Trophoblast cell (in vitro differentiated cells and primary cell): ENCODE measurements around the gene SETDB2.

Source experiments
- DNase-seq, 2 donors: peaks; one replicate each; pipeline ENCODE4 v3.0.0-alpha.2; 2016
- H2AFZ ChIP-seq: 2 replicates; pipeline ENCODE4 v1.6.1; 2013; ENCODE audit warnings: low read length, moderate library complexity, mild to moderate bottlenecking; ENCODE audit not compliant: insufficient read depth, poor library complexity
- H2AK5ac ChIP-seq: 2 replicates; pipeline ENCODE4 v1.6.1; 2013; ENCODE audit warnings: mild to moderate bottlenecking, low read length
- H2BK120ac ChIP-seq: 2 replicates; pipeline ENCODE4 v1.6.1; 2013; ENCODE audit warnings: low read length, mild to moderate bottlenecking, moderate library complexity; ENCODE audit not compliant: insufficient read depth, poor library complexity
- H2BK12ac ChIP-seq: 2 replicates; pipeline ENCODE4 v1.6.1; 2013; ENCODE audit warnings: mild to moderate bottlenecking, low read length, moderate library complexity
- H2BK5ac ChIP-seq: 2 replicates; pipeline ENCODE4 v1.6.1; 2013; ENCODE audit warnings: low read length, low read depth, moderate library complexity, mild to moderate bottlenecking; ENCODE audit not compliant: poor library complexity
- H3K14ac ChIP-seq: 2 replicates; pipeline ENCODE4 v1.6.1; 2013; ENCODE audit warnings: mild to moderate bottlenecking, low read length
- H3K18ac ChIP-seq: 2 replicates; pipeline ENCODE4 v1.6.1; 2013; ENCODE audit warnings: mild to moderate bottlenecking, low read length
- H3K23ac ChIP-seq: 2 replicates; pipeline ENCODE4 v1.6.1; 2013; ENCODE audit warnings: low read length
- H3K27ac ChIP-seq: 2 replicates; pipeline ENCODE4 v1.5.1; 2013; ENCODE audit warnings: low read depth, mild to moderate bottlenecking, inconsistent platforms, low read length, moderate library complexity
- H3K27me3 ChIP-seq: 2 replicates; pipeline ENCODE4 v1.6.1; 2013; ENCODE audit warnings: inconsistent platforms, mild to moderate bottlenecking, low read length, moderate library complexity; ENCODE audit not compliant: insufficient read depth
- H3K36me3 ChIP-seq, 2 experiments: 1 replicate in 1 of 2; 2 replicates in 1 of 2; pipeline ENCODE4 v1.6.1; 2013; ENCODE audit warnings: low read length in 2 of 2, mild to moderate bottlenecking in 2 of 2, moderate library complexity in 1 of 2; ENCODE audit not compliant: insufficient read depth in 2 of 2, control insufficient read depth in 1 of 2
- H3K4ac ChIP-seq: 2 replicates; pipeline ENCODE4 v1.6.1; 2013; ENCODE audit warnings: low read depth, mild to moderate bottlenecking, low read length, moderate library complexity
- H3K4me1 ChIP-seq, 2 experiments: 1 replicate in 1 of 2; 2 replicates in 1 of 2; pipeline ENCODE4 v1.6.1; 2013; ENCODE audit warnings: low read length in 2 of 2, mild to moderate bottlenecking in 2 of 2, moderate library complexity in 1 of 2; ENCODE audit not compliant: insufficient read depth in 2 of 2, control insufficient read depth in 1 of 2
- H3K4me2 ChIP-seq: 2 replicates; pipeline ENCODE4 v1.6.1; 2013; ENCODE audit warnings: inconsistent platforms, mild to moderate bottlenecking, low read length, moderate library complexity
- H3K4me3 ChIP-seq: 2 replicates; pipeline ENCODE4 v1.5.1; 2013; ENCODE audit warnings: mild to moderate bottlenecking, low read depth, low read length, inconsistent platforms
- H3K79me1 ChIP-seq: one replicate; pipeline ENCODE4 v1.6.1; 2013; ENCODE audit warnings: low read length
- H3K79me2 ChIP-seq: 2 replicates; pipeline ENCODE4 v1.6.1; 2013; ENCODE audit warnings: low read length, mild to moderate bottlenecking; ENCODE audit not compliant: control insufficient read depth, insufficient read depth, poor library complexity
- H3K9ac ChIP-seq: 2 replicates; pipeline ENCODE4 v1.6.1; 2013; ENCODE audit warnings: mild to moderate bottlenecking, low read length
- H3K9me3 ChIP-seq: 2 replicates; pipeline ENCODE4 v1.6.1; 2013; ENCODE audit warnings: low read depth, mild to moderate bottlenecking, control low read depth, inconsistent platforms, low read length; ENCODE audit not compliant: insufficient read depth
- H4K12ac ChIP-seq: 2 replicates; pipeline ENCODE4 v1.6.1; 2013; ENCODE audit warnings: low read depth, mild to moderate bottlenecking, low read length, moderate library complexity
- H4K8ac ChIP-seq: 2 replicates; pipeline ENCODE4 v1.6.1; 2013; ENCODE audit warnings: low read depth, mild to moderate bottlenecking, low read length, moderate library complexity
- H4K91ac ChIP-seq: one replicate; pipeline ENCODE4 v1.6.1; 2013; ENCODE audit warnings: low read depth, mild to moderate bottlenecking, low read length, moderate library complexity
- WGBS: extraction: QIAGEN DNeasy Blood & Tissue Kit; methylation state at CpG from one replicate; pipeline ENCODE4 v1.1.7; 2013; ENCODE audit warnings: missing lambda C conversion rate; ENCODE audit not compliant: insufficient read length, insufficient coverage; ENCODE audit errors: extremely low coverage; 5-methylcytosine and 5-hydroxymethylcytosine counted together

The SETDB2 gene

GRCh38 chr13:49400755-49401659, 43.1 kb upstream of the SETDB2 start:
- no peak overlapping the region for H3K14ac ChIP-seq
- no peak overlapping the region for H3K9ac ChIP-seq
- H4K91ac ChIP-seq: no peak overlapping the region
- H3K27me3 ChIP-seq: no peaks in the 10 kb centered on the region
- peak overlapping the region; percentile 53 for H3K4me2 ChIP-seq
- no CpG with 5 or more reads among the region's 7 CpGs for WGBS
- peak; percentile 70 to 92 for DNase-seq
- no peak overlapping the region for H4K8ac ChIP-seq
- H3K4me1 ChIP-seq: peaks cover 3 to 5% of the 10 kb centered on the region in 2 experiments
- H2BK120ac ChIP-seq: no peak overlapping the region
- H4K12ac ChIP-seq: no peak overlapping the region
- H2AFZ ChIP-seq: no peak overlapping the region
- no peaks in the 10 kb centered on the region for H3K36me3 ChIP-seq
- no peak overlapping the region for H2BK5ac ChIP-seq
- no peak overlapping the region for H2AK5ac ChIP-seq
- H3K79me1 ChIP-seq: peaks cover 7% of the 10 kb centered on the region
- H3K4me3 ChIP-seq: no peak overlapping the region
- H3K9me3 ChIP-seq: no peaks in the 10 kb centered on the region
- H2BK12ac ChIP-seq: no peak overlapping the region
- H3K4ac ChIP-seq: no peak overlapping the region
- H3K18ac ChIP-seq: no peak overlapping the region
- H3K79me2 ChIP-seq: no peaks in the 10 kb centered on the region
- H3K23ac ChIP-seq: no peak overlapping the region
- H3K27ac ChIP-seq: peak overlapping the region; percentile 91

- Histone ChIP-seq H3K4me3 (no peak overlapping the region), H4K12ac (no peak overlapping the region), H3K79me1 (peaks cover 7% of the 10 kb centered on the region), H2BK12ac (peak overlapping the region; percentile 2), H3K9me3 (no peaks in the 10 kb centered on the region), H3K4me2 (no peak overlapping the region), H2BK5ac (peak overlapping the region; percentile 8), H4K91ac (peak overlapping the region; percentile 2), H3K23ac (no peak overlapping the region), H3K14ac (no peak overlapping the region), H2AFZ (no peak overlapping the region), H3K79me2 (no peaks in the 10 kb centered on the region), H2BK120ac (no peak overlapping the region), H3K27me3 (no peaks in the 10 kb centered on the region), H3K4me1 (peaks cover 3 to 8% of the 10 kb centered on the region in 2 experiments), H4K8ac (no peak overlapping the region), H3K4ac (no peak overlapping the region), H3K9ac (no peak overlapping the region), H3K18ac (no peak overlapping the region), H3K27ac (no peak overlapping the region), H2AK5ac (no peak overlapping the region), H3K36me3 (no peaks in the 10 kb centered on the region)
- WGBS: no CpG with 5 or more reads among the region's 7 CpGs
- DNase-seq: peak; percentile 63 to 87
Observed at GRCh38 chr13:49403996-49404702, 39.9 kb upstream of the SETDB2 start.

- no peaks in the 10 kb centered on the region for H3K9me3 ChIP-seq
- no peak overlapping the region for H3K14ac ChIP-seq
- H3K18ac ChIP-seq: no peak overlapping the region
- WGBS: no CpG with 5 or more reads among the region's 1 CpG
- no peak overlapping the region for H2AFZ ChIP-seq
- no peak overlapping the region for H2BK12ac ChIP-seq
- H3K27me3 ChIP-seq: no peaks in the 10 kb centered on the region
- no peaks in the 10 kb centered on the region for H3K36me3 ChIP-seq
- no peak overlapping the region for H3K9ac ChIP-seq
- no peak overlapping the region for H4K91ac ChIP-seq
- H4K12ac ChIP-seq: no peak overlapping the region
- H2AK5ac ChIP-seq: no peak overlapping the region
- H3K79me2 ChIP-seq: no peaks in the 10 kb centered on the region
- H3K4me2 ChIP-seq: no peak overlapping the region
- H3K23ac ChIP-seq: no peak overlapping the region
- peaks cover 3 to 8% of the 10 kb centered on the region in 2 experiments for H3K4me1 ChIP-seq
- no peak overlapping the region for H2BK120ac ChIP-seq
- H4K8ac ChIP-seq: no peak overlapping the region
- H3K79me1 ChIP-seq: peaks cover 7% of the 10 kb centered on the region
- H3K4ac ChIP-seq: no peak overlapping the region
- no peak overlapping the region for H3K27ac ChIP-seq
- no peak overlapping the region for H2BK5ac ChIP-seq
- no peak overlapping the region for H3K4me3 ChIP-seq
- no peak for DNase-seq
Observed at GRCh38 chr13:49404703-49405020, 39.4 kb upstream of the SETDB2 start.

DNA sequence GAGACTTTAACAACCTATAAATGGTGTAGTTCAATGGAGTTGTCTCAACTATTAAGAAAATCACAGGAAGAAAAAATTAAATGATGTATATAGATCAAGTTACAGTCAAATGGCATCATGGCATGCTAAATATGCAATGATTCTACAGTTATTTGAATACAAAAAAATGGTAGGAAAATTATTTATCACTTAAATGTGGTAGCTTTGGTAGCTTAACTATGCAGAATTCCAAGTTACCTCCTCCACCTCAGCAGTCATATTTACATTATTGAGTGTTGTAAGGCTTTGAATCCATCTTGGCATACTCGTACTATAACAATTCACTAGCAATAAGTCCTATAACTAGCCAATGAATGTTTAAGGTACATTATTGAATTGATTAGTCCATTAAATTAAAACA, 37.0 kb upstream of the SETDB2 start:
- WGBS: no CpG with 5 or more reads among the region's 1 CpG
- Histone ChIP-seq H2BK12ac (no peak overlapping the region), H3K4me3 (no peak overlapping the region), H3K4ac (no peak overlapping the region), H2AFZ (no peak overlapping the region), H3K79me1 (peaks cover 5% of the 10 kb centered on the region), H3K18ac (no peak overlapping the region), H2AK5ac (no peak overlapping the region), H3K36me3 (no peaks in the 10 kb centered on the region), H4K8ac (no peak overlapping the region), H3K27me3 (no peaks in the 10 kb centered on the region), H2BK5ac (no peak overlapping the region), H3K27ac (no peak overlapping the region), H3K4me2 (no peak overlapping the region), H4K12ac (no peak overlapping the region), H3K79me2 (no peaks in the 10 kb centered on the region), H4K91ac (no peak overlapping the region), H2BK120ac (no peak overlapping the region), H3K23ac (no peak overlapping the region), H3K4me1 (peaks cover 3 to 8% of the 10 kb centered on the region in 2 experiments), H3K14ac (no peak overlapping the region), H3K9ac (no peak overlapping the region), H3K9me3 (no peaks in the 10 kb centered on the region)
- no peak for DNase-seq
